ENCODE results near the gene SMTN. TPM values are rescaled to one million over a fixed set of nuclear protein-coding genes. Genes with fewer than 3 reads are reported as not detected.
A peak's percentile ranks its signal among the peaks of the same experiment; 100 is the strongest.

SMTN gene
- total RNA-seq, 1 donor from 2014 or later: 47.2 TPM

DNA sequence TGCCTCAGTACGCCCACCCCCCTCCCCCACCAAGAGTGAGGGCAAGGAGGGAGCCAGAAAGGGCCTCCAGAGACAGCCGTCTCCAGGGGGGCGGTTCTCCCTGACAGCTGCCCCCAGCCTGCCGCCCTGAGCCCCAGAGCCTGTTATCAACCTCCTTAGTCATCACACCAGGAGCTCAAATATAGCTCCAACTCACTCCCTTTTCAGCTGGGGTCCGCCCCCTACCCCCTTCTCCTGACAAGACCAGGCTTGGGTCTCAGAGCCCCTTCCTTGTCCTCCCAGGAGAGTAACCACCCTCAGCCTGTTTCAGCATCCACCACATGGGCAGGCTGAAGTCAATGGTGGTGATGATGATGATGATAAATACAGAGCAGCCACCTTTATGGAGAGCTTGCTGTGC, 39.1 kb downstream of the SMTN start:
- H3K4me3 Mint-ChIP-seq (ENCODE audit: unreplicated experiment): no peak overlapping the region
- H3K4me1 Mint-ChIP-seq (ENCODE audit: low read depth): peaks cover 14% of the 10 kb centered on the region
- no peaks in the 10 kb centered on the region for H3K27me3 Mint-ChIP-seq (ENCODE audit: low read depth)
- no peak for TF ChIP-seq CTCF (IDR thresholded peaks at IDR 0.05)
- no peak overlapping the region for H3K27ac Mint-ChIP-seq (ENCODE audit: unreplicated experiment)
- DNase-seq (ENCODE audit: low spot score): no peak
- no peaks in the 10 kb centered on the region for H3K9me3 Mint-ChIP-seq (ENCODE audit: low read depth)
- H3K36me3 Mint-ChIP-seq (ENCODE audit: low read depth): no peaks in the 10 kb centered on the region

DNA sequence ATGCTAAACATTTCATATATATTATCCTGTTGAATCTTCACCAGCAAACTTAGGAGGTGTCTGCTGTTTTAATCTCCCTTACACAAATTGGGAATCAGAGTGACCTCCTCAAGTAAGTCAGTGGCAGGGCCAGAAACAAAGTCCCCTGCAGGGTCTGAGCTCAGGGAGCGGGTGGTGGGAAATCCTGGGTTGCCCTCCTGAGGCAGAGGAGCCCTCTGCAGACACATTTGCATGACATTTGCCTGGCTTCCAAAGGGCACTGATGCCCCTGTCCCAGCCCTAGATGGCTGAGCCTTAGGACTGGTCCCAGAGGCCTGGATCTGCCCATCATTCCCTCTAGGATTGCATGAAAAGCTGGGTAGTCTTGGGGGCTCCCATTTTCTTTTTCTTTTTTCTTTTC, 39.5 kb downstream of the SMTN start:
- DNase-seq (ENCODE audit: low spot score): no peak
- no peak overlapping the region for H3K4me3 Mint-ChIP-seq (ENCODE audit: unreplicated experiment)
- no peaks in the 10 kb centered on the region for H3K27me3 Mint-ChIP-seq (ENCODE audit: low read depth)
- TF ChIP-seq CTCF (IDR thresholded peaks at IDR 0.05): no peak
- peaks cover 14% of the 10 kb centered on the region for H3K4me1 Mint-ChIP-seq (ENCODE audit: low read depth)
- no peak overlapping the region for H3K27ac Mint-ChIP-seq (ENCODE audit: unreplicated experiment)
- H3K36me3 Mint-ChIP-seq (ENCODE audit: low read depth): no peaks in the 10 kb centered on the region
- no peaks in the 10 kb centered on the region for H3K9me3 Mint-ChIP-seq (ENCODE audit: low read depth)

- no peaks in the 10 kb centered on the region for H3K9me3 Mint-ChIP-seq (ENCODE audit: low read depth)
- no peak for TF ChIP-seq CTCF (IDR thresholded peaks at IDR 0.05)
- DNase-seq (ENCODE audit: low spot score): no peak
- no peaks in the 10 kb centered on the region for H3K36me3 Mint-ChIP-seq (ENCODE audit: low read depth)
- H3K27me3 Mint-ChIP-seq (ENCODE audit: low read depth): no peaks in the 10 kb centered on the region
- no peak overlapping the region for H3K4me3 Mint-ChIP-seq (ENCODE audit: unreplicated experiment)
- H3K4me1 Mint-ChIP-seq (ENCODE audit: low read depth): peaks cover 14% of the 10 kb centered on the region
- no peak overlapping the region for H3K27ac Mint-ChIP-seq (ENCODE audit: unreplicated experiment)
Observed at GRCh38 chr22:31121403-31121802, 40.3 kb downstream of the SMTN start.

DNA sequence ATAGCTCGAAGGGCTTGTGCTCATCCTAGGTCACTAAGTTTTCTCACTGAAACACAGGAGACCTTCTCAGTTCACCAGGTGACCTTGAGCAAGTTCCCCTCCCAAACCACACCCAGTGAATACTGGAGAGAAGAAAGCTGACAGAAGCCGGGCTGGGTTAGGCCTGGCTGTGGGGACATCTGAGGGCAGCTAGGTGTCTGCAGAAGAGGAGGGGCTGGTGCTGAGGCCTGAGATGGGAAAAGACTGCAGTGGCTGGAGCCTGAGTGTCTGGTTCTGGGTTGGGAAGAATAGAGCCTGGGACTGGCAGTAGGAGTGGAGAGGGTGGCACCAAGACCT, 41.0 kb downstream of the SMTN start:
- no peak for DNase-seq (ENCODE audit: low spot score)
- H3K27me3 Mint-ChIP-seq (ENCODE audit: low read depth): no peaks in the 10 kb centered on the region
- H3K36me3 Mint-ChIP-seq (ENCODE audit: low read depth): no peaks in the 10 kb centered on the region
- H3K4me1 Mint-ChIP-seq (ENCODE audit: low read depth): peaks cover 14% of the 10 kb centered on the region
- H3K27ac Mint-ChIP-seq (ENCODE audit: unreplicated experiment): no peak overlapping the region
- peak overlapping the region; percentile 37 for H3K4me3 Mint-ChIP-seq (ENCODE audit: unreplicated experiment)
- H3K9me3 Mint-ChIP-seq (ENCODE audit: low read depth): no peaks in the 10 kb centered on the region
- no peak for TF ChIP-seq CTCF (IDR thresholded peaks at IDR 0.05)

DNA sequence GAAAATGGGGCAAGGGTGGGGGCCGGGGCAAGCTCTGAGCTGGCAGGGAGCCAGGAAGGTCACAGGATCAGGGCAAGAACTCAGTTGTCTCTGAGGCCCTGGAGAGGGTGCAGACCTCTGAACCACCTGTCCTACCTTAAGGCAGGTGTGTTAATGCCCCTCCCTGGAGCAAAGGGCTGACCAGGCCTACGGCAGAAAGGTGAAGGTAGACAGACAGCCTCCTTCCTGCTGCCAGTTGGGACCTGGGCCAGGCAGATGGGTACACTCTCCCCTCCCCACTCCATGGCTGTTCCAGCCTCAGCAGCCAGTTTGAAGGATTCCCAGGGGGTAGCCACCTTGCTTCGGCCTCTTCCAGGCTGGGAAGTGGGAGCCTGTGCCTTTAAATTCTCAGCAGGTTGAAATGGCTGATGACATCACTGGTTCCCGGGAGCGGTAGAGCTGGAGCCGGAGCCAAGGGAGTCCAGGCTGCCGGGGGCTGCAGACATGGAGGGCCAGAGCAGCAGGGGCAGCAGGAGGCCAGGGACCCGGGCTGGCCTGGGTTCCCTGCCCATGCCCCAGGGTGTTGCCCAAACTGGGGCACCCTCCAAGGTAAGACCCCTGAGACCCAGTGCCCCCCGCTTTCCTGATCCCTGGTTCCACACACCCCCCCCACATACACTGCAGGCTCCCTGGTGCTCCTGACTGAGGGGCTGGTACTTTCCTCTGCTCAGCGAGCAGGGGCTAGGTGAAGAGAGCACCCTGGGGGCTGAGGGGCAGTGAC, 41.6 kb downstream of the SMTN start, which contains the start of gene INPP5J:
Gene INPP5J, plus strand, starts transcription at position 435 of the 760 bp plus-strand sequence. Its CDS starts 49 bp downstream, at position 484.
- H3K27me3 Mint-ChIP-seq (ENCODE audit: low read depth): no peaks in the 10 kb centered on the region
- H3K4me1 Mint-ChIP-seq (ENCODE audit: low read depth): peaks cover 14% of the 10 kb centered on the region
- no peak for TF ChIP-seq CTCF (IDR thresholded peaks at IDR 0.05)
- H3K4me3 Mint-ChIP-seq (ENCODE audit: unreplicated experiment): peak within 1 kb of the TSS; percentile 76
- no peak within 1 kb of the TSS for H3K27ac Mint-ChIP-seq (ENCODE audit: unreplicated experiment)
- no peaks in the 10 kb centered on the region for H3K36me3 Mint-ChIP-seq (ENCODE audit: low read depth)
- DNase-seq (ENCODE audit: low spot score): peak; percentile 63
- H3K9me3 Mint-ChIP-seq (ENCODE audit: low read depth): no peaks in the 10 kb centered on the region
